Tibial artery (tissue), 4 donors: Measurements from ENCODE around the gene OR5T1.

Experiments used
- DNase-seq, 2 donors: peaks; one replicate each; pipeline ENCODE4 v3.0.0-alpha.2; 2019
- H3K27ac ChIP-seq, 2 donors: fragments of 200-600 bp; sonication (generic) in 1 of 2; 1 replicate in 1 of 2; 2 replicates in 1 of 2; pipeline ENCODE4 v1.5.1; 2018 to 2019; ENCODE audit warnings: mild to moderate bottlenecking in 1 of 2
- H3K27me3 ChIP-seq, 2 donors: fragments of 200-600 bp; sonication (generic) in 1 of 2; one replicate each; pipeline versions ENCODE4 v1.5.1 to v1.6.0; 2016 to 2019
- H3K36me3 ChIP-seq, 3 donors: fragments of 200-600 bp; sonication (generic) in 2 of 3; one replicate each; pipeline ENCODE4 v1.5.1; 2016 to 2019; ENCODE audit warnings: mild to moderate bottlenecking in 2 of 3
- H3K4me1 ChIP-seq, 4 donors: fragments of 200-600 bp; sonication (generic) in 2 of 4; 1 replicate in 3 of 4; 2 replicates in 1 of 4; pipeline ENCODE4 v1.5.1; 2016 to 2019
- H3K4me3 ChIP-seq, 2 donors: fragments of 200-600 bp; sonication (generic) in 1 of 2; 1 replicate in 1 of 2; 2 replicates in 1 of 2; pipeline ENCODE4 v1.5.1; 2018 to 2019; ENCODE audit warnings: mild to moderate bottlenecking in 2 of 2
- H3K9me3 ChIP-seq, 3 donors: fragments of 200-600 bp; sonication (generic) in 1 of 3; one replicate each; pipeline ENCODE4 v1.5.1; 2016 to 2019
- CTCF ChIP-seq, 2 experiments: fragments of 200-600 bp in 1 of 2; fragments of 450-650 bp in 1 of 2; IDR thresholded peaks; one replicate each; pipeline ENCODE4 v1.5.1; 2017 to 2019; ENCODE audit warnings: antibody characterized with exemption in 2 of 2, mild to moderate bottlenecking in 1 of 2, moderate library complexity in 1 of 2
- intact Hi-C: fragments of 100-400 bp; cut with DNase I; formaldehyde crosslinking; loops from one replicate; pipeline ENCODE4 v1.15.0; 2023; ENCODE audit warnings: low total_unique reads

Gene OR5T1

GRCh38 chr11:56296898-56297297 lies 22.9 kb downstream of the OR5T1 start:
- H3K4me1 ChIP-seq: no peaks in the 10 kb centered on the region
- no peak overlapping the region for H3K27ac ChIP-seq
- no peaks in the 10 kb centered on the region for H3K27me3 ChIP-seq
- H3K4me3 ChIP-seq: no peak overlapping the region
- H3K9me3 ChIP-seq: no peaks in the 10 kb centered on the region
- H3K36me3 ChIP-seq: no peaks in the 10 kb centered on the region
- intact Hi-C loops: no loop called here
- no peak for TF ChIP-seq CTCF (IDR thresholded peaks at IDR 0.05)
- no peak for DNase-seq

GRCh38 chr11:56307836-56308235 lies 33.9 kb downstream of the OR5T1 start:
- TF ChIP-seq CTCF (IDR thresholded peaks at IDR 0.05): no peak
- peaks cover 0 to 5% (median 0%) of the 10 kb centered on the region in 3 donors for H3K9me3 ChIP-seq
- H3K4me1 ChIP-seq: no peaks in the 10 kb centered on the region
- no peaks in the 10 kb centered on the region for H3K36me3 ChIP-seq
- no peak overlapping the region for H3K27ac ChIP-seq
- intact Hi-C loops: no loop called here
- no peaks in the 10 kb centered on the region for H3K27me3 ChIP-seq
- no peak for DNase-seq
- H3K4me3 ChIP-seq: no peak overlapping the region

- intact Hi-C loops: no loop called here
- no peak for DNase-seq
- no peaks in the 10 kb centered on the region for H3K4me1 ChIP-seq
These were observed 40.9 kb downstream of the OR5T1 start, which contains the start of gene OR8K3 for GRCh38 chr11:56314844-56315243. TSS of gene OR8K3 (plus strand) at chr11:56315144. CDS start at chr11:56318307, 3,163 bp downstream.

More at GRCh38 chr11:56314844-56315243, 40.9 kb downstream of the OR5T1 start, which contains the start of gene OR8K3:
- TF ChIP-seq CTCF (IDR thresholded peaks at IDR 0.05): no peak
- Histone ChIP-seq H3K27ac (no peak within 1 kb of the TSS), H3K27me3 (no peaks in the 10 kb centered on the region), H3K4me3 (no peak within 1 kb of the TSS), H3K36me3 (no peaks in the 10 kb centered on the region), H3K9me3 (no peaks in the 10 kb centered on the region)
